ENCODE data around the gene HAGHL.

The HAGHL gene

DNA sequence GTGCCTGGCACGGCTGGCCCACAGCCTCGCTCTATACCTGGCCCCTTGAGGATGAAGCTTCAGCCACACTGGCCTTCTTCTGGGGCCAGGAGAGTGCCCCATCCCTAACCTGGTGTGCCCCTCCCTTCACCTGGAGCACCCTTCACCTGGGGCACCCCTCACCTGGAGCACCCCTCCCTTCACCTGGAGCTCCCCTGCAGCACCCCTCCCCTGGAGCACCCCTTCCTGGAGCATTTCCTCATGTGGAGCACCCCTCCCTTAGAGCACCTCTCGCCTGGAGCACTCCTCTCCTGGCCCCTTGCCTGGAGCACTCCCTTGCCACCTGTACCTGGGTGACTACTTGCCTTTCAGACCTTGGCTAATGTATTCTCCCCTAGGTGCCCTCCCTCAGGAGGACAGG, 18.9 kb upstream of the HAGHL start:
- no peak for DNase-seq (ENCODE audit: low read depth in 2 of 2)

GRCh38 chr16:708959-709358, 17.9 kb upstream of the HAGHL start:
- DNase-seq (ENCODE audit: low read depth in 2 of 2) = no peak

GRCh38 chr16:709566-710499, 17.1 kb upstream of the HAGHL start:
- no peak for DNase-seq (ENCODE audit: low read depth in 2 of 2)

GRCh38 chr16:710500-711075, 16.3 kb upstream of the HAGHL start:
- no peak for DNase-seq (ENCODE audit: low read depth in 2 of 2)

DNA sequence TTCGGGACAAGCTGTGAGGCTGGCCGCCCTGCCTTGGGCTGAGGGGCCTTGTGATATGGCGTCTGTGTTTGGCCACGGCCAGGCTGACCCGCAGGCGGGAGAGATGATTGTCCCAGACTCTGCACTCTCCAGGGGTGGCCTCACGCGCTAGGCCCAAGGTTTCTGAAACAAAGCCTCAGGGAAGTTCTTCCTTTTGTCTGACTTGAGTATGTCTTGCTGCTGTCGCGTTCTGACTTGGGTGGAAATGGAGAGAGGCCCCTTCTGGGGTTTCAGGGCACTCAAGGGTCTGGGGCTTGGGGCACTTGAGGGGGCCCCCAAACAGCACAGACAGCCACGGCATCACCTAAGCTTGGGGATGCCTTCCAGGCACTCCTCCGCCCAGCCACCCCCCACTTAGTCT, 15.8 kb upstream of the HAGHL start:
- DNase-seq (ENCODE audit: low read depth in 2 of 2) = no peak

- DNase-seq (ENCODE audit: low read depth in 2 of 2) = peak; percentile 74 to 81
Measured at GRCh38 chr16:711548-712320, 15.2 kb upstream of the HAGHL start.

DNA sequence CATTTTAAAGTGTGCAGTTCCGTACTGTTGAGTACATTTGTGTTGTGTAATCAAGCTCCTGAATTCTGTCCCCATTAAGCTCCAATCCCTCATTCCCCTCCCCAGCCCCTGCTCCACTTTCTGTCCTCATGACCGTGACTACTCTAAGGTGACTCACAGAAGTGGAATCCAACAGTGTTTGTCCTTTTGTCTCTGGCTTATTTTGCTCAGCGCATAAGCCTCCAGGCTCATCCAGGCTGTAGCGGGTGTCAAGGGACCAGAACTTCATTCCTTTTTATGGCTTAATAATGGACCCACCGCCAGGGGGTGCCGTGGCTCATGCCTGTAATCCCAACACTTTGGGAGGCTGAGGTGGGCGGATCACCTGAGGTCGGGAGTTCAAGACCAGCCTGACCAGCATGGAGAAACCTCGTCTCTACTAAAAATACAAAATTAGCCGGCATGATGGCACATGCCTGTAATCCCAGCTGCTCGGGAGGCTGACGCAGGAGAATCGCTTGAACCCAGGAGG, 14.1 kb upstream of the HAGHL start:
- peak in 1 of 2 donors; percentile 41 for DNase-seq (ENCODE audit: low read depth in 2 of 2)

DNA sequence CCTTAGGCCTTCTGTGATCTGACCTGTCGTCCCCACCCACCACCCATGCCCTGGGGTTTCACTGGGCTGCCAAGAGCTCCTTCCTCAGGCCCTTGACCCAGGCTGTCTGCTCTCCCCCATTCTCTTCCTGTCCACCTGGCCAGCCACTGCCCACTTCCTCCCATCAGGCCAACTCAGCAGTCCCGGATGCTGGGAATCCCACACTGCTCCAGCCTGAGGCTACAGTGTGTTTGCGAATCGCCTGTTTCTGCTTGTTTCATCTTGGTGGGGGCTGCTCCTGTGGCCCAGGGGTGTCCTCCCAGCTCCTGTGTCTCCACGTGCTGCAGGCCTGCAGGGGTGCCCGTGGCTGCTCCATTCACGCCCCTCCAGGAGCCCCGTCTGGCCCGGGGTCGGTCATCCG, 12.8 kb upstream of the HAGHL start:
- DNase-seq (ENCODE audit: low read depth in 2 of 2) = no peak

DNA sequence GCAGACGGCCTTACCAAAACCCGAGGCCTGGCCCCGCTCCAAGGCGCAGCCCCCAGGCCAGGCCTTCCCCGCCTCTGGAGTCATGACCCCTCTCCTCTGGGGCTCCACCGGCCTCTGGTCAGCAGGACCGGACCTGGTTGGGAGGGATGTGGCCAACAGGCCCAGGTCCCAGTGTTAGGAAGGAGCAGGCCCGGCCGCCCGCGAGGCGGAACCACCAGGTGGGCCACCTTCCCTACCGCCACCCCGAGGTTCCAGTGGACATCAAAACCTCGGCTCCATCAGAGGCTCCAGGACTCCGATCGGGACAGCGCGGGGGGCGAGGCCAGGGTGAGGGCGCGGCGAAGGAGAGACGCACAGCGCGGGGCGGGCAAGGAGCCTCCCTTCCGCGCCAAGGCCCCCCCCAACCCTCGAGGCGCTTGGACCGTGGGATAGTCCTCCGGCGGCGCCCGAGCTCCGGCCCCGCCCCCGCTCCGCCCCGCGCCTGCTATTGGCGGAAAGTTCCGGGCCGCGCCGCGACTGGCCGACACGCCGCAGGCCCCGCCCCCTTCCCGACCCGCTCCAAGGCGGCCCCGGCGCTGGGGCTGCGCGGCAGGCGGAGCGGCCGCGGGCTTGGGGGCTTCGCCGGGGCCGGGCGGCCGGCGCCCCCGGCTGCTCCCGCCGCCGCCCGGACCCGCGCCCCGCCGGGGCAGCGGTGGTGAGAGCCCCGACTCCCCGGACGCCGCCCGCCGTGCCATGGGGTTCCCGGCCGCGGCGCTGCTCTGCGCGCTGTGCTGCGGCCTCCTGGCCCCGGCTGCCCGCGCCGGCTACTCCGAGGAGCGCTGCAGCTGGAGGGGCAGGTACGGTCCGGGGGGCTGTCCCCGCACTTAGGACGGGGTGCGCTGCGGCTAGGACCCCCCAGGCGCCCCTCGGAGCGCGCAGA, 12.1 kb upstream of the HAGHL start, which contains the start of gene METRN:
Gene METRN (plus strand): TSS at position 561 of the 919 bp plus-strand sequence. CDS start 172 bp downstream, at position 733.
- DNase-seq (ENCODE audit: low read depth in 2 of 2) = peak; percentile 80 to 97

DNA sequence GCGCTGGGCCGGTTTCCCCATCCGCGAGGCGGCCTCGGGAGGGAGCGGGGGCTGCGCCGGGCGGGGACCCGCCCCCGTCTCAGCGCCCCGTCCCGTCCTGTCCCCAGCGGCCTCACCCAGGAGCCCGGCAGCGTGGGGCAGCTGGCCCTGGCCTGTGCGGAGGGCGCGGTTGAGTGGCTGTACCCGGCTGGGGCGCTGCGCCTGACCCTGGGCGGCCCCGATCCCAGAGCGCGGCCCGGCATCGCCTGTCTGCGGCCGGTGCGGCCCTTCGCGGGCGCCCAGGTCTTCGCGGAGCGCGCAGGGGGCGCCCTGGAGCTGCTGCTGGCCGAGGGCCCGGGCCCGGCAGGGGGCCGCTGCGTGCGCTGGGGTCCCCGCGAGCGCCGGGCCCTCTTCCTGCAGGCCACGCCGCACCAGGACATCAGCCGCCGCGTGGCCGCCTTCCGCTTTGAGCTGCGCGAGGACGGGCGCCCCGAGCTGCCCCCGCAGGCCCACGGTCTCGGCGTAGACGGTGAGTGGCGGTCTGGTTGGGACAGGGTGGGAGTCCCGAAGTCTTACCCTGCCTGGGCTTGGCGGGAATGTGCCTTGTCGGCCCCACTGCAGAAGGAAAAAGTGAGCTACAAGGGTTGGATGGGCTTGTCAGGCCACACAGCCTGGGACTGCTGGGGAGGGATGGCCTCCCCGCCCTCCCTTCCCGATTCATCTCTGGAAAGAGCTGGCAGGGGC, 11.3 kb upstream of the HAGHL start:
- DNase-seq (ENCODE audit: low read depth in 2 of 2) = no peak

GRCh38 chr16:716200-716568, 10.7 kb upstream of the HAGHL start:
- DNase-seq (ENCODE audit: low read depth in 2 of 2) = no peak

GRCh38 chr16:716768-717325, 10.1 kb upstream of the HAGHL start:
- DNase-seq (ENCODE audit: low read depth in 2 of 2) = no peak

GRCh38 chr16:717450-718245, 9.3 kb upstream of the HAGHL start:
- no peak for DNase-seq (ENCODE audit: low read depth in 2 of 2)

GRCh38 chr16:718389-718788, 8.5 kb upstream of the HAGHL start:
- DNase-seq (ENCODE audit: low read depth in 2 of 2) = no peak

- no peak for DNase-seq (ENCODE audit: low read depth in 2 of 2)
Measured at GRCh38 chr16:718922-719321, 8.0 kb upstream of the HAGHL start.

- DNase-seq (ENCODE audit: low read depth in 2 of 2) = no peak
Measured at GRCh38 chr16:719815-720446, 7.0 kb upstream of the HAGHL start.

GRCh38 chr16:720447-720989, 6.4 kb upstream of the HAGHL start:
- DNase-seq (ENCODE audit: low read depth in 2 of 2) = peak in 1 of 2 donors; percentile 34

DNA sequence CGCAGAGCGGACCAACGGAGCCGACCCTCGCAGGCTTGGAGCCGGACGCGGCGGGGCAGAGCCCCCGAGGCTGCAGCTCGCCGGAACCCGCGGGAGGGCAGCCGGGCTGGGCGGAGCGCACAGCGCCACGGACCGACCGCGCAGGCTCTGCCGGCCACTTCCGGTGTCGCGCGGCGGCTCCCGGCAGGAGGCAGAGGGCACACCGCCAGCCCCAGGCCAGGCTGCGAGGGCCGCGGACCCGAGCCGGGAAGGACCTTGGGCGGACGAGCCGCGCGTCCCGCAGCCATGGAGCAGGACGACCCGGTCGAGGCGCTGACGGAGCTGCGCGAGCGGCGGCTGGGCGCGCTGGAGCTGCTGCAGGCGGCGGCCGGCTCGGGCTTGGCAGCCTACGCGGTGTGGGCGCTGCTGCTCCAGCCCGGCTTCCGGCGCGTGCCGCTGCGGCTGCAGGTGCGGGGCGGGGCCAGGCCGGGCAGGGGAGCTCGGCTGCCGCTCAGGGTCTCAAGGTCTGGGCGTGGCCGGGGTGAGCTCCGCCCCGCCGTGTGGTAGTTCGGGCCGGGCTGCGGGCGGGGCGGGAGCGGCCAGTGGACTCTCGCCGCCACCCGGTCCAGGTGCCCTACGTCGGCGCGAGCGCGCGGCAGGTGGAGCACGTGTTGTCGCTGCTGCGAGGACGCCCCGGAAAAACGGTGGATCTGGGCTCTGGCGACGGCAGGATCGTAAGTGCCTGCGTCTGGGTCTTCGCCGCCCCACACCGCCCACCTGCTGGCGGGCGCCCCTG, 5.7 kb upstream of the HAGHL start, which contains the start of gene ANTKMT:
Gene ANTKMT (plus strand): TSS at position 157 of the 775 bp plus-strand sequence. CDS start 129 bp downstream, at position 286.
- peak; percentile 41 to 75 for DNase-seq (ENCODE audit: low read depth in 2 of 2)

Measured in stimulated activated CD4-positive, alpha-beta T cell treated with anti-CD3 and anti-CD28 coated beads, Interleukin-1b, Interleukin-23, amount 100 ng/mL, for 4 hours (primary cell).